ENCODE data around the gene CUL4B.
A peak's percentile ranks its signal among the peaks of the same experiment; 100 is the strongest.

Gene CUL4B

GRCh38 chrX:120568609-120569008, 7.8 kb upstream of the CUL4B start:
- TF ChIP-seq, protein P1, sequence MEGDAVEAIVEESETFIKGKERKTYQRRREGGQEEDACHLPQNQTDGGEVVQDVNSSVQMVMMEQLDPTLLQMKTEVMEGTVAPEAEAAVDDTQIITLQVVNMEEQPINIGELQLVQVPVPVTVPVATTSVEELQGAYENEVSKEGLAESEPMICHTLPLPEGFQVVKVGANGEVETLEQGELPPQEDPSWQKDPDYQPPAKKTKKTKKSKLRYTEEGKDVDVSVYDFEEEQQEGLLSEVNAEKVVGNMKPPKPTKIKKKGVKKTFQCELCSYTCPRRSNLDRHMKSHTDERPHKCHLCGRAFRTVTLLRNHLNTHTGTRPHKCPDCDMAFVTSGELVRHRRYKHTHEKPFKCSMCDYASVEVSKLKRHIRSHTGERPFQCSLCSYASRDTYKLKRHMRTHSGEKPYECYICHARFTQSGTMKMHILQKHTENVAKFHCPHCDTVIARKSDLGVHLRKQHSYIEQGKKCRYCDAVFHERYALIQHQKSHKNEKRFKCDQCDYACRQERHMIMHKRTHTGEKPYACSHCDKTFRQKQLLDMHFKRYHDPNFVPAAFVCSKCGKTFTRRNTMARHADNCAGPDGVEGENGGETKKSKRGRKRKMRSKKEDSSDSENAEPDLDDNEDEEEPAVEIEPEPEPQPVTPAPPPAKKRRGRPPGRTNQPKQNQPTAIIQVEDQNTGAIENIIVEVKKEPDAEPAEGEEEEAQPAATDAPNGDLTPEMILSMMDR (IDR thresholded peaks at IDR 0.05): no peak
- no peak overlapping the region for H3K27ac ChIP-seq
- no peak for DNase-seq (ENCODE audit: low spot score)
- no peak overlapping the region for H3K4me3 ChIP-seq

DNA sequence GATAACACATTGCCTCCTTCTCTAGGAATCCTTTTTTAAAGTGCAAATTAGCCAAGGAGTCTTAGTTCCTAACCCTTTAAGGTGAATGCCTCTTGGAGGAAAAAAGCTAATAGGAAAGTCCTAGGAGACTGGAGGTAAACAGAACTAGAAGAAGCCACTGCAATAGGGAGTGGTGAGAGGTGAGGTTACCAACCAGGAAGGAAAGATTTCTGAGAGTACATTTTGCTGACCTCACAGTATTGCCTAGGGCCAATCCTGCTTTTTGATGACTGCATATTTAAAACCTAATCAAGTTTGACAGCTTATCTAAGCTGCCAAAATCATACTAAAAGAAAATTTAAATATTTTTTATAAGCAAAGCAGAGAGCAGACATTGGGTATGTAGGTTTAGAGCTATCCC, 7.3 kb upstream of the CUL4B start:
- no peak for DNase-seq (ENCODE audit: low spot score)
- TF ChIP-seq, protein P1 (IDR thresholded peaks at IDR 0.05): no peak
- H3K4me3 ChIP-seq: no peak overlapping the region
- no peak overlapping the region for H3K27ac ChIP-seq

GRCh38 chrX:120566817-120567216, 6.1 kb upstream of the CUL4B start:
- Histone ChIP-seq H3K27ac (no peak overlapping the region), H3K4me3 (no peak overlapping the region)
- TF ChIP-seq, protein P1 (IDR thresholded peaks at IDR 0.05): no peak
- no peak for DNase-seq (ENCODE audit: low spot score)

- H3K27ac ChIP-seq: no peak overlapping the region
- TF ChIP-seq, protein P1 (IDR thresholded peaks at IDR 0.05): no peak
- no peak overlapping the region for H3K4me3 ChIP-seq
- no peak for DNase-seq (ENCODE audit: low spot score)
Measured at GRCh38 chrX:120564925-120565324, 4.2 kb upstream of the CUL4B start.

GRCh38 chrX:120562569-120562926, 1.8 kb upstream of the CUL4B start:
- peak overlapping the region in 1 of 2 donors; percentile 97 for H3K27ac ChIP-seq
- H3K4me3 ChIP-seq: peak overlapping the region; percentile 81
- DNase-seq (ENCODE audit: low spot score): no peak
- TF ChIP-seq, protein P1 (IDR thresholded peaks at IDR 0.05): no peak

DNA sequence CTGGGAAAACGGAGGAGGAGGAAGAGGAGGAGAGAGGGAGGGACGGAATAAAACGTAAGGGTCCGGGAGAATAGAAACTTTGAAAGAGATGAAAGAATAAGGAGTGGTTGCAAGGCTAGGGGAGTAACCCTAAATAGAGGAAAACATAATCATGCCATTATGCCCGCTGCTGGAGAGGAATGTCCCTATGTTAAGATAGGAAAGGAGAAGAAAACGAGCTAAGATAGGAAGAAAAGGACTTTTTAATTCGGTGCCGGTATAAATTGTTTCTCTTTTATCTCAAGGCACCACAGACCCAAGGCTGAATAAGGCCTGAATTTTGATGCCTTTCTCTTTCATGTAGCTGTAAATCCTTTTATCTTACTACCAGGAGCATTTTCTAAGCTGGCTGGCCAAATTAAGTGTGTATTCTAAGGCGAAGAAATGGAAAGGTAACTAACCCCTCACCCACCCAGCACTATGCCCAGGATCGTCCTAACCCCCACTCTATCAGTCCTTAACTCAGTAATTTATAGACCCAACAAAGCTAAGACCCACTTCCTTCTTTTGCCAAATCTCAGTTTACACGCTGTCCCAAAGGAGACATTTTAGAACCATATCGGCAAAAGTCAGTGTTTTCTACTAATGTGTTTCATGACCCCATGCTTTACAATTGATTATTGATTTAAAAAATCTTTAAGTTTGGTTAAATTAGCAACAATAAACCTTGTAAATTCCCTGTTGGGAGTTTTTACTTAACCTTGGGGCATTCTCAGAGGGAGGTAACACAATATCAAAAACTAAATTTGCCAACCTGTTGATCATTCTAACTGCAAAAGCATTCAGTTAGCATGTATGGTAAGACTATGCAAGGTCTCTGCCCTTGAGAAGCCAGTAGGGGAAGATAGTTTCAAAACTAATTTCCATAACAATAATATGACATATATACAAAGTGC, 1.1 kb upstream of the CUL4B start:
- Histone ChIP-seq H3K27ac (peak overlapping the region; percentile 85 to 97), H3K4me3 (peak overlapping the region; percentile 81)
- TF ChIP-seq, protein P1 (IDR thresholded peaks at IDR 0.05): no peak
- no peak for DNase-seq (ENCODE audit: low spot score)

DNA sequence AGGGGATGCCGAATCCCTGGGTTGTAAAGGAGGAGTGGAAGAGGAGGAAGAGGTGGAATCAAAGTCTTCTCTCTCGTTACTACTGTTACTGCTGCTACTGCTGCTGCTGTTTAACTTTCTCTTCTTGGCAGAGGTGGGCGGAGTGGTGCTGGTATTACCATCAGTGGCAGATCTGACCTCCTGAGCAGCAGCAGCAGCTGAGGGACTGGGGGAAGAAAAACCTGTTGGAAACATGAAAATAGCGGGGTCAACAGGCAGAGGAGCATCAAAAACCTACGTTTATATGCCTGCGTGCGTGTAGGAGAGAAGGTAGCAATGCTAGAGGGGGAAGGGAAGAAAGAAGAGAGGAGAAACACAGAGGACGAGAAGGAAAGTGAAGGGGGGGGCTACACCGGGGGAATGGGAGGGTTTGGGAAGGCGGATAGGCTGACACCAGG, 339 bp downstream of the CUL4B start:
- TF ChIP-seq, protein P1 (IDR thresholded peaks at IDR 0.05): no peak
- Histone ChIP-seq H3K4me3 (peak overlapping the region; percentile 81), H3K27ac (peak overlapping the region; percentile 95 to 97)
- peak; percentile 74 for DNase-seq (ENCODE audit: low spot score)
